ENCODE results near the gene TRANK1.
A peak's percentile ranks its signal among the peaks of the same experiment; 100 is the strongest.

GRCh38 chr3:36904641-36905040 is 40.2 kb downstream of the TRANK1 start:
- TF ChIP-seq POLR2A (IDR thresholded peaks at IDR 0.05): no peak
- TF ChIP-seq, protein P1, sequence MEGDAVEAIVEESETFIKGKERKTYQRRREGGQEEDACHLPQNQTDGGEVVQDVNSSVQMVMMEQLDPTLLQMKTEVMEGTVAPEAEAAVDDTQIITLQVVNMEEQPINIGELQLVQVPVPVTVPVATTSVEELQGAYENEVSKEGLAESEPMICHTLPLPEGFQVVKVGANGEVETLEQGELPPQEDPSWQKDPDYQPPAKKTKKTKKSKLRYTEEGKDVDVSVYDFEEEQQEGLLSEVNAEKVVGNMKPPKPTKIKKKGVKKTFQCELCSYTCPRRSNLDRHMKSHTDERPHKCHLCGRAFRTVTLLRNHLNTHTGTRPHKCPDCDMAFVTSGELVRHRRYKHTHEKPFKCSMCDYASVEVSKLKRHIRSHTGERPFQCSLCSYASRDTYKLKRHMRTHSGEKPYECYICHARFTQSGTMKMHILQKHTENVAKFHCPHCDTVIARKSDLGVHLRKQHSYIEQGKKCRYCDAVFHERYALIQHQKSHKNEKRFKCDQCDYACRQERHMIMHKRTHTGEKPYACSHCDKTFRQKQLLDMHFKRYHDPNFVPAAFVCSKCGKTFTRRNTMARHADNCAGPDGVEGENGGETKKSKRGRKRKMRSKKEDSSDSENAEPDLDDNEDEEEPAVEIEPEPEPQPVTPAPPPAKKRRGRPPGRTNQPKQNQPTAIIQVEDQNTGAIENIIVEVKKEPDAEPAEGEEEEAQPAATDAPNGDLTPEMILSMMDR (IDR thresholded peaks at IDR 0.05 in 8 of 11, conservative IDR thresholded peaks at IDR 0.05 in 3 of 11): peak in 7 of 11 experiments; percentile 26 to 58 (median 48)
- TF ChIP-seq POLR2AphosphoS5 (IDR thresholded peaks at IDR 0.05): no peak
